Measurements from ENCODE around the gene PRTFDC1.

GRCh38 chr10:24842856-24843255 is 109.5 kb downstream of the PRTFDC1 start:
- TF ChIP-seq CTCF (conservative IDR thresholded peaks at IDR 0.05 in 1 of 2, IDR thresholded peaks at IDR 0.05 in 1 of 2; ENCODE audit: low read depth in 1 of 2, low read length in 2 of 2), result no peak
- no peak for TF ChIP-seq EZH2 (IDR thresholded peaks at IDR 0.05; ENCODE audit: low read length, missing control alignments)
